ENCODE results near the gene MCC.

The MCC gene

DNA sequence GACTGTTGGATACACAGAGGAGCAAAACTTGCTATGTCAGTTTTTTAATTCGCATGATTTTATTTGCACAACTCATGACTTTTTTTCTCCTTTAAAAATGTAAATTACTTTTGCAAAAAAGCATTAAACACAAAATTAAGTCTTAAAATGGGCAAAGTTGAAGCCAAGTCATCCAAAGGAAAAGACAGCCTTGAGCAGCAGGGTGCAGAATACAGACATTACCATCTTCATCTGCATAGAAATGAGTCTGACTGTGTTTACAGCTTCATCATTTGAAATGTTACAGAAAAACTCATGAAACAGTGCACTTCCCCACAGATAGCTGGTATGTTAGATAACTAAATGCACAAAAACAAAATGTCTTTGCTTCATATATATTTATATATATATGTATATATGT is 154.8 kb downstream of the MCC start:
- H3K4me3 ChIP-seq (ENCODE audit: low read depth, low read length), result no peak overlapping the region
- TF ChIP-seq, protein P1, sequence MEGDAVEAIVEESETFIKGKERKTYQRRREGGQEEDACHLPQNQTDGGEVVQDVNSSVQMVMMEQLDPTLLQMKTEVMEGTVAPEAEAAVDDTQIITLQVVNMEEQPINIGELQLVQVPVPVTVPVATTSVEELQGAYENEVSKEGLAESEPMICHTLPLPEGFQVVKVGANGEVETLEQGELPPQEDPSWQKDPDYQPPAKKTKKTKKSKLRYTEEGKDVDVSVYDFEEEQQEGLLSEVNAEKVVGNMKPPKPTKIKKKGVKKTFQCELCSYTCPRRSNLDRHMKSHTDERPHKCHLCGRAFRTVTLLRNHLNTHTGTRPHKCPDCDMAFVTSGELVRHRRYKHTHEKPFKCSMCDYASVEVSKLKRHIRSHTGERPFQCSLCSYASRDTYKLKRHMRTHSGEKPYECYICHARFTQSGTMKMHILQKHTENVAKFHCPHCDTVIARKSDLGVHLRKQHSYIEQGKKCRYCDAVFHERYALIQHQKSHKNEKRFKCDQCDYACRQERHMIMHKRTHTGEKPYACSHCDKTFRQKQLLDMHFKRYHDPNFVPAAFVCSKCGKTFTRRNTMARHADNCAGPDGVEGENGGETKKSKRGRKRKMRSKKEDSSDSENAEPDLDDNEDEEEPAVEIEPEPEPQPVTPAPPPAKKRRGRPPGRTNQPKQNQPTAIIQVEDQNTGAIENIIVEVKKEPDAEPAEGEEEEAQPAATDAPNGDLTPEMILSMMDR (IDR thresholded peaks at IDR 0.05; ENCODE audit: borderline replicate concordance, insufficient read depth, low read depth, low read length), result no peak

DNA sequence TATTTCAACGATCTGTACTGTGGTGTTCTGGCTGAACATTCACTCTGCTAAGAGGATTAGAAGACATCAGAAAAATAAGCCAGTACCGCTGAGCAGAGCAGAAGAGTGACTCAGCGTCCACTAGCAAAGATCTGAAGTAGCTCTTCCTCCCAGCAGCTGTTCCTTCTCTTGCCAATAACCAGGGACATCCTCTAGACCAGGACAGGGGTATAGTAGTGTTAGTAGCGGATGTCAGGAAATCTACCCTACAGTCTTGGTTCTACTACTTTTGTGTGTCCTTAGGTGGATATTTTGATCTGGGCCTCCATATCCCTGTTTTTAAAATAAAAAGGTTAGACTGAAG is 157.1 kb downstream of the MCC start:
- TF ChIP-seq, protein P1 (IDR thresholded peaks at IDR 0.05; ENCODE audit: borderline replicate concordance, insufficient read depth, low read depth, low read length), result no peak
- H3K4me3 ChIP-seq (ENCODE audit: low read depth, low read length), result no peak overlapping the region

GRCh38 chr5:113330533-113331208 is 157.6 kb downstream of the MCC start:
- no peak overlapping the region for H3K4me3 ChIP-seq (ENCODE audit: low read depth, low read length)
- TF ChIP-seq, protein P1 (IDR thresholded peaks at IDR 0.05; ENCODE audit: borderline replicate concordance, insufficient read depth, low read depth, low read length), result no peak

GRCh38 chr5:113329981-113330380 is 158.3 kb downstream of the MCC start:
- no peak overlapping the region for H3K4me3 ChIP-seq (ENCODE audit: low read depth, low read length)

GRCh38 chr5:113325054-113325453 is 163.2 kb downstream of the MCC start:
- no peak overlapping the region for H3K4me3 ChIP-seq (ENCODE audit: low read depth, low read length)
- TF ChIP-seq, protein P1 (IDR thresholded peaks at IDR 0.05; ENCODE audit: borderline replicate concordance, insufficient read depth, low read depth, low read length), result no peak

More at GRCh38 chr5:113329981-113330380, 158.3 kb downstream of the MCC start:
- TF ChIP-seq, protein P1 (IDR thresholded peaks at IDR 0.05; ENCODE audit: borderline replicate concordance, insufficient read depth, low read depth, low read length), result no peak

DNA sequence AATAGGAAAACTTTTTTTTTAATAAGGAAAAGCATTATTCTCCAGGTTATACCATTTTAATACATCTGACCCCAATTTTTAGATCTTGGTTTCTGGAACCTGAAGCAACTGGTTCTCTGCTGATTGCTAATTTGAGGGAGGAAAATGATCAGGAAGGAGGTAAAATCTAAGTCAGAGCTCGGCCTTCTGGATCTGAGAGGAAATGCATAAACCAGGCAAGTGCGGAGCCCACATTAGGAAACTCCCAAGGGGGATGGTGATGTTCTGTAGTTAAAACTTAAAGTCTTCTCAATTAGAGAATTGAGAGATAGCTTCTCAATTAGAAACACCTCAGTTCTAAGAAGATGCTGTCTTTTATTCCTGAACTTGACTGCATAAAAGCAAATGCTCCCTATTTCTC is 167.0 kb downstream of the MCC start:
- TF ChIP-seq, protein P1 (IDR thresholded peaks at IDR 0.05; ENCODE audit: borderline replicate concordance, insufficient read depth, low read depth, low read length), result no peak
- no peak overlapping the region for H3K4me3 ChIP-seq (ENCODE audit: low read depth, low read length)

GRCh38 chr5:113320273-113320780 is 167.9 kb downstream of the MCC start:
- H3K4me3 ChIP-seq (ENCODE audit: low read depth, low read length), result no peak overlapping the region

More at GRCh38 chr5:113320273-113320780, 167.9 kb downstream of the MCC start:
- TF ChIP-seq, protein P1 (IDR thresholded peaks at IDR 0.05; ENCODE audit: borderline replicate concordance, insufficient read depth, low read depth, low read length), result no peak
